ENCODE measurements around the gene SPON1.
"Not testable (repeated sequence)": the region's sequence is repeated elsewhere in the genome, so short reads cannot be mapped to it uniquely, and the experiment has no call there.

SPON1 gene

GRCh38 chr11:13974631-13975030 lies 12.1 kb downstream of the SPON1 start:
- no peak for DNase-seq (ENCODE audit: low read depth in 3 of 3, low spot score in 1 of 3)

- DNase-seq (ENCODE audit: low read depth in 3 of 3, low spot score in 1 of 3) = no peak
Observed at GRCh38 chr11:13983081-13983751, 20.7 kb downstream of the SPON1 start.

- DNase-seq (ENCODE audit: low read depth in 3 of 3, low spot score in 1 of 3) = no peak
Observed at GRCh38 chr11:13984616-13985450, 22.3 kb downstream of the SPON1 start.

GRCh38 chr11:13986695-13987094 lies 24.2 kb downstream of the SPON1 start:
- not testable (repeated sequence) for DNase-seq (ENCODE audit: low read depth in 3 of 3, low spot score in 1 of 3)

GRCh38 chr11:13992158-13992856 lies 29.8 kb downstream of the SPON1 start:
- not testable (repeated sequence) for DNase-seq (ENCODE audit: low read depth in 3 of 3, low spot score in 1 of 3)

GRCh38 chr11:13993096-13993765 lies 30.7 kb downstream of the SPON1 start:
- no peak for DNase-seq (ENCODE audit: low read depth in 3 of 3, low spot score in 1 of 3)

GRCh38 chr11:13997881-13998280 lies 35.4 kb downstream of the SPON1 start:
- no peak for DNase-seq (ENCODE audit: low read depth in 3 of 3, low spot score in 1 of 3)

- no peak for DNase-seq (ENCODE audit: low read depth in 3 of 3, low spot score in 1 of 3)
Observed at GRCh38 chr11:13999704-14000103, 37.2 kb downstream of the SPON1 start.

GRCh38 chr11:14001597-14001996 lies 39.1 kb downstream of the SPON1 start:
- no peak for DNase-seq (ENCODE audit: low read depth in 3 of 3, low spot score in 1 of 3)

- DNase-seq (ENCODE audit: low read depth in 3 of 3, low spot score in 1 of 3) = no peak
Observed at GRCh38 chr11:14007566-14007965, 45.0 kb downstream of the SPON1 start.

- DNase-seq (ENCODE audit: low read depth in 3 of 3, low spot score in 1 of 3) = no peak
Observed at GRCh38 chr11:14010665-14011064, 48.1 kb downstream of the SPON1 start.

GRCh38 chr11:14012846-14013245 lies 50.3 kb downstream of the SPON1 start:
- DNase-seq (ENCODE audit: low read depth in 3 of 3, low spot score in 1 of 3) = no peak

GRCh38 chr11:14015711-14016110 lies 53.2 kb downstream of the SPON1 start:
- DNase-seq (ENCODE audit: low read depth in 3 of 3, low spot score in 1 of 3) = no peak

- no peak for DNase-seq (ENCODE audit: low read depth in 3 of 3, low spot score in 1 of 3)
Observed at GRCh38 chr11:14018441-14018840, 55.9 kb downstream of the SPON1 start.

GRCh38 chr11:14021738-14022137 lies 59.2 kb downstream of the SPON1 start:
- no peak for DNase-seq (ENCODE audit: low read depth in 3 of 3, low spot score in 1 of 3)

GRCh38 chr11:14022251-14022650 lies 59.7 kb downstream of the SPON1 start:
- no peak for DNase-seq (ENCODE audit: low read depth in 3 of 3, low spot score in 1 of 3)

- no peak for DNase-seq (ENCODE audit: low read depth in 3 of 3, low spot score in 1 of 3)
Observed at GRCh38 chr11:14022821-14023220, 60.3 kb downstream of the SPON1 start.

GRCh38 chr11:14026961-14027360 lies 64.4 kb downstream of the SPON1 start:
- DNase-seq (ENCODE audit: low read depth in 3 of 3, low spot score in 1 of 3) = no peak

GRCh38 chr11:14027525-14027924 lies 65.0 kb downstream of the SPON1 start:
- no peak for DNase-seq (ENCODE audit: low read depth in 3 of 3, low spot score in 1 of 3)

GRCh38 chr11:14029440-14029839 lies 66.9 kb downstream of the SPON1 start:
- DNase-seq (ENCODE audit: low read depth in 3 of 3, low spot score in 1 of 3) = no peak

Data from stimulated activated CD4-positive, alpha-beta T cell treated with anti-CD3 and anti-CD28 coated beads, TNF-alpha, amount 100 ng/mL, for 1 hour (primary cell).